Measurements from ENCODE around the gene PDZRN4. TPM values are rescaled to one million over a fixed set of nuclear protein-coding genes. Genes with fewer than 3 reads are reported as not detected.

Gene PDZRN4
- total and polyA plus RNA-seq, 2 experiments from 2014 or later, result 0.90 TPM; not detected in 1

- no peaks in the 10 kb centered on the region for H3K9me3 Mint-ChIP-seq
- Histone ChIP-seq H3K4me3 (no peak overlapping the region), H3K9me2 (ENCODE audit: insufficient read depth) (no peaks in the 10 kb centered on the region), H3K4me1 (ENCODE audit: insufficient read depth) (peaks cover 11% of the 10 kb centered on the region; the same call in 1 of the 2 replicates), H3K27me3 (ENCODE audit: insufficient read depth) (no peaks in the 10 kb centered on the region), H3K27ac (ENCODE audit: low read depth) (no peak overlapping the region), H4K20me1 (replicated peaks; ENCODE audit: insufficient read depth) (no peaks in the 10 kb centered on the region), H3K4me2 (no peak overlapping the region), H2AFZ (no peak overlapping the region), H3F3A (replicated peaks; ENCODE audit: low read depth) (no peaks in the 10 kb centered on the region), H3K79me2 (replicated peaks; ENCODE audit: insufficient read depth) (no peaks in the 10 kb centered on the region), H3K36me3 (ENCODE audit: insufficient read depth) (no peaks in the 10 kb centered on the region)
- ATAC-seq, result no peak
- H3K27ac Mint-ChIP-seq, result no peak overlapping the region
- no peak for DNase-seq (ENCODE audit: low spot score)
- H3K4me1 Mint-ChIP-seq, result peaks cover 19% of the 10 kb centered on the region
- no peaks in the 10 kb centered on the region for H3K36me3 Mint-ChIP-seq (ENCODE audit: low read depth)
- no peak for TF ChIP-seq POLR2AphosphoS5 (IDR thresholded peaks at IDR 0.05; ENCODE audit: low read depth)
- TF ChIP-seq REST (IDR thresholded peaks at IDR 0.05; ENCODE audit: unreplicated experiment), result no peak
- no peak for TF ChIP-seq ZNF114 (CRISPR knock-in tag; IDR thresholded peaks at IDR 0.05)
- no peak for TF ChIP-seq STAT1 (IDR thresholded peaks at IDR 0.05; ENCODE audit: unreplicated experiment)
- TF ChIP-seq ZNF331 (CRISPR knock-in tag; IDR thresholded peaks at IDR 0.05; ENCODE audit: low read depth), result no peak
- TF ChIP-seq CREB1 (CRISPR knock-in tag; IDR thresholded peaks at IDR 0.05; ENCODE audit: low read depth), result no peak
- no peak for TF ChIP-seq NANOG (IDR thresholded peaks at IDR 0.05; ENCODE audit: borderline replicate concordance)
- TF ChIP-seq EZH2 (IDR thresholded peaks at IDR 0.05; ENCODE audit: low read depth, unreplicated experiment), result no peak
- TF ChIP-seq EZH2phosphoT487 (IDR thresholded peaks at IDR 0.05; ENCODE audit: unreplicated experiment), result no peak
- no peak for TF ChIP-seq CTCF (conservative IDR thresholded peaks at IDR 0.05; ENCODE audit: low read depth in 2 of 2)
- no peak for TF ChIP-seq ETS1 (IDR thresholded peaks at IDR 0.05)
- no peak for TF ChIP-seq ZNF462 (CRISPR knock-in tag; IDR thresholded peaks at IDR 0.05)
- no peak for TF ChIP-seq JUNB (IDR thresholded peaks at IDR 0.05; ENCODE audit: unreplicated experiment)
- H3K4me3 Mint-ChIP-seq, result no peak overlapping the region
- H3K27me3 Mint-ChIP-seq (ENCODE audit: insufficient read depth, low read depth, poor library complexity), result no peaks in the 10 kb centered on the region
These were observed 368.1 kb downstream of the PDZRN4 start for GRCh38 chr12:41556176-41556575.
